Naive B cell (primary cell): ENCODE results near the gene ABLIM2. TPM values are rescaled to one million over a fixed set of nuclear protein-coding genes. Genes with fewer than 3 reads are reported as not detected.
A peak's percentile ranks its signal among the peaks of the same experiment; 100 is the strongest.

Experiments used
- ATAC-seq, 2 donors: fragments of 150-1000 bp; cut with Tn5 transposase; 2 replicates each; pipeline ENCODE4 v1.10.0; 2021; ENCODE audit warnings: low read depth in 2 of 2, mild to moderate bottlenecking in 2 of 2, moderate library complexity in 2 of 2
- DNase-seq: peaks from one replicate; pipeline ENCODE4 v3.0.0; 2022
- H3K27ac Mint-ChIP-seq, 6 donors: one replicate each; pipeline ENCODE4 v1.8.0; 2020 to 2022; ENCODE audit warnings: mild to moderate bottlenecking in 6 of 6, mixed read lengths in 6 of 6, moderate library complexity in 5 of 6, inconsistent platforms in 2 of 6
- H3K27me3 Mint-ChIP-seq, 3 donors: one replicate each; pipeline ENCODE4 v1.8.0; 2021 to 2022; ENCODE audit warnings: mixed read lengths in 3 of 3, mild to moderate bottlenecking in 1 of 3
- H3K36me3 Mint-ChIP-seq, 2 donors: one replicate each; pipeline ENCODE4 v1.8.0; 2020 to 2022; ENCODE audit warnings: mixed read lengths in 2 of 2, inconsistent platforms in 1 of 2, mild to moderate bottlenecking in 1 of 2
- H3K4me1 Mint-ChIP-seq, 3 donors: one replicate each; pipeline ENCODE4 v1.8.0; 2020 to 2022; ENCODE audit warnings: mixed read lengths in 3 of 3, inconsistent platforms in 1 of 3, mild to moderate bottlenecking in 1 of 3, moderate library complexity in 1 of 3
- H3K4me3 Mint-ChIP-seq, 8 donors: one replicate each; pipeline ENCODE4 v1.8.0; 2020 to 2022; ENCODE audit warnings: mild to moderate bottlenecking in 8 of 8, mixed read lengths in 8 of 8, moderate library complexity in 8 of 8, inconsistent platforms in 2 of 8
- H3K9me3 Mint-ChIP-seq, 7 donors: one replicate each; pipeline ENCODE4 v1.8.0; 2020 to 2022; ENCODE audit warnings: mixed read lengths in 7 of 7, mild to moderate bottlenecking in 5 of 7, inconsistent platforms in 2 of 7, moderate library complexity in 1 of 7
- polyA plus RNA-seq, 6 donors: library from polyadenylated mRNA; unstranded; fragments of 300-500 nt; fragmentation: Illumina TruSeq; gene quantifications; one replicate each; pipeline ENCODE4 v1.2.3, GENCODE V29; 2021; ENCODE audit warnings: low read depth in 6 of 6

The ABLIM2 gene
- polyA plus RNA-seq, 6 donors from 2014 or later: 0.52 to 3.4 (median 1.1) TPM

GRCh38 chr4:8028884-8029568 lies 129.6 kb downstream of the ABLIM2 start:
- peaks cover 0 to 2% (median 0%) of the 10 kb centered on the region in 3 donors for H3K4me1 Mint-ChIP-seq
- DNase-seq (no peak), ATAC-seq (no peak)
- no peak overlapping the region for H3K4me3 Mint-ChIP-seq
- H3K9me3 Mint-ChIP-seq: peaks cover 0 to 4% (median 0%) of the 10 kb centered on the region in 7 donors
- peaks cover 0 to 18% (median 4%) of the 10 kb centered on the region in 3 donors for H3K27me3 Mint-ChIP-seq
- H3K27ac Mint-ChIP-seq: no peak overlapping the region
- H3K36me3 Mint-ChIP-seq: no peaks in the 10 kb centered on the region

GRCh38 chr4:8028368-8028767 lies 130.2 kb downstream of the ABLIM2 start:
- H3K27me3 Mint-ChIP-seq: peaks cover 0 to 17% (median 5%) of the 10 kb centered on the region in 3 donors
- peaks cover 0 to 4% (median 0%) of the 10 kb centered on the region in 7 donors for H3K9me3 Mint-ChIP-seq
- no peak overlapping the region for H3K27ac Mint-ChIP-seq
- H3K4me1 Mint-ChIP-seq: no peaks in the 10 kb centered on the region
- no peak overlapping the region for H3K4me3 Mint-ChIP-seq
- no peak for DNase-seq
- no peak for ATAC-seq
- H3K36me3 Mint-ChIP-seq: no peaks in the 10 kb centered on the region

DNA sequence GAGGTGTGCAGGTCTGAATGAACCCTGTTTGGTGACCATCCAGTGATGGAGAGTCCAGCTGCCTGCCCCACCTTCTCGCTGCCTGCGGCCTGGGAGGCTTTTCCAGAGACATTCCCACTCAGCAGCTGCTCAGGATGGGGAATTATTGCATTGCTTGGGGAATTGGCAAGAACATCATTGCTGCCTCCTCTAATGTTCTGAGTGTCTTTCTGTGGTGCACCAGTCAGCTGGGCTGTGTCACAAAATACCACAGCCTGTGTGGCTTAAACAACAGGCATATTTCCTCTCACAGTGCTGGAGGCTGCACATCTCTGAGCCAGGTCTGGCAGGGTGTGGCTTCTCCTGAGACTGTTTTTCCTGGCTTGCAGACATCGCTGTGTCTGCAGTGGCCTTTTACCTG lies 132.2 kb downstream of the ABLIM2 start:
- H3K9me3 Mint-ChIP-seq: peaks cover 0 to 4% (median 0%) of the 10 kb centered on the region in 7 donors
- no peak overlapping the region for H3K4me3 Mint-ChIP-seq
- H3K4me1 Mint-ChIP-seq: no peaks in the 10 kb centered on the region
- H3K27me3 Mint-ChIP-seq: peaks cover 0 to 13% (median 5%) of the 10 kb centered on the region in 3 donors
- H3K36me3 Mint-ChIP-seq: no peaks in the 10 kb centered on the region
- no peak for DNase-seq
- ATAC-seq: no peak
- H3K27ac Mint-ChIP-seq: no peak overlapping the region

DNA sequence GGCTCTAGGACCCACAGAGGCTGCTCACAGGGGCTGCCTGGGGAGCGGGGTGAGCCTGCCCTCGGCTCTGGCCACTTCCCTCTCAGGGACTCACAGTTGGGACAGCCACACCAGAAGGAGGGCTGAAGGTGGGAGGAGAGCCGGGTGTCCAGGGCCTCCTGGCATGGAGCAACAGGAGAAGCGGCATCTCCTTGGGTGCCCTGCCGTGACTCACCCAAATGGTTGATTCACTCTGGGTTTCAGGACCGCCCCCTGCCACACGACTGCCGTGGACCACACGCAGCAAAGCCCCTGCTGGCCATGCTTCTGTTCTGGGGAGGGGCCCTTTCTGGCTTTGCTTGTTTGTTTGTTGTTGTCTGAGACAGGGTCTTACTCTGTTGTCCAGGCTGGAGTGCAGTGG lies 132.9 kb downstream of the ABLIM2 start:
- no peaks in the 10 kb centered on the region for H3K36me3 Mint-ChIP-seq
- no peak overlapping the region for H3K27ac Mint-ChIP-seq
- no peak overlapping the region for H3K4me3 Mint-ChIP-seq
- peaks cover 0 to 4% (median 0%) of the 10 kb centered on the region in 7 donors for H3K9me3 Mint-ChIP-seq
- ATAC-seq (no peak), DNase-seq (no peak)
- H3K27me3 Mint-ChIP-seq: peaks cover 0 to 9% (median 5%) of the 10 kb centered on the region in 3 donors
- H3K4me1 Mint-ChIP-seq: no peaks in the 10 kb centered on the region

- peaks cover 4 to 9% (median 8%) of the 10 kb centered on the region in 3 donors for H3K27me3 Mint-ChIP-seq
- H3K4me3 Mint-ChIP-seq: no peak overlapping the region
- DNase-seq: no peak
- no peaks in the 10 kb centered on the region for H3K36me3 Mint-ChIP-seq
- H3K27ac Mint-ChIP-seq: no peak overlapping the region
- ATAC-seq: no peak
- H3K4me1 Mint-ChIP-seq: no peaks in the 10 kb centered on the region
- peaks cover 0 to 4% (median 0%) of the 10 kb centered on the region in 7 donors for H3K9me3 Mint-ChIP-seq
These were observed 134.4 kb downstream of the ABLIM2 start for GRCh38 chr4:8024073-8024786.

- Mint-ChIP-seq H3K4me1 (no peaks in the 10 kb centered on the region), H3K27ac (no peak overlapping the region), H3K36me3 (no peaks in the 10 kb centered on the region), H3K27me3 (peaks cover 7 to 9% (median 8%) of the 10 kb centered on the region in 3 donors), H3K4me3 (no peak overlapping the region), H3K9me3 (peaks cover 0 to 4% (median 0%) of the 10 kb centered on the region in 7 donors)
- DNase-seq: no peak
- ATAC-seq: no peak
These were observed 134.9 kb downstream of the ABLIM2 start for GRCh38 chr4:8023696-8024033.

DNA sequence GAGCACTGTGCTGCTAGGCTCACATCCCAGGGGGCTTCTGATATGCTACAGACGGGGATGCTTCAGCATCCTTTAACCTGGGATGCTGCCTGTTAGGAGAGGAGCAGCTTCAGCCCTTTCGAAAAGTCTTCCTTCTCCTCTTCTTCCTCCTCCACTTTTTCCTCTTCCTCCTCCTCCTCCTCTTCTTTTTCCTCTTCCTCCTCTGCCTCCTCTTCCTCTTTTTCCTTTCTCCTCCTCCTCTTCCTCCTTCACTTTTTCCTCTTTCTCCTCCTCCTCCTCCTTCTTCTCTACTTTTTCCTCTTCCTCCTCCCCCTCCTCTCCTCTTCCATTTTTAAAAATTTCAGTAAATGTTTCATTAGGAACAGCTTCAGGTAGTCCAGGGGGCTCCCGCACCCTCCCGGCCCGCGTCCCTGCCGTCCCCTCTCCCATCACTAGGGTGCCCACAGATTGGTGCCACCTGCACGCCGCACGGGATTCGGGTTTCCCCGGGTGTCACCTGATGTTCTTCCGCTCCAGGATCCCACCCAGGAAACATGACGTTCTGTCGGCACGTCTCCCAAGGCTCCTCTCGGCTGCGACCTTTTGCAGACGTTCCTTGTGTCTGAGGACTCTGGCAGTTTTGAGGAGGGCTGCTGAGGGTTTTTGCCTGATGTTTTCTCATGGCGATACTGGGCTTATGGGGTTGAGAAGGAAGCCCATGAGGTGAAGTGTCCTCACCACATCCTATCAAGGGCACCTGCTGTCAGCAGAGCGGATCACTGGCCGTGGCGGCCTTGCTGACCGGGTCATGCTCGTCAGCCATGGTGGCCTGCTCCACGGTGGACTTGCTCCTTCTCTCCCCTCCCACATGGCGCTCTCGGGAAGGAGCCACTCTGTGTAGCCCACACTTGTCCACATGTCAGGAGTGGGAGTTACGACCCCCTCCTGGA lies 135.6 kb downstream of the ABLIM2 start:
- peak overlapping the region in 1 of 8 donors; percentile 9 for H3K4me3 Mint-ChIP-seq
- no peaks in the 10 kb centered on the region for H3K9me3 Mint-ChIP-seq
- no peaks in the 10 kb centered on the region for H3K4me1 Mint-ChIP-seq
- DNase-seq: no peak
- no peaks in the 10 kb centered on the region for H3K36me3 Mint-ChIP-seq
- ATAC-seq: no peak
- H3K27ac Mint-ChIP-seq: no peak overlapping the region
- H3K27me3 Mint-ChIP-seq: peaks cover 7 to 9% (median 8%) of the 10 kb centered on the region in 3 donors

DNA sequence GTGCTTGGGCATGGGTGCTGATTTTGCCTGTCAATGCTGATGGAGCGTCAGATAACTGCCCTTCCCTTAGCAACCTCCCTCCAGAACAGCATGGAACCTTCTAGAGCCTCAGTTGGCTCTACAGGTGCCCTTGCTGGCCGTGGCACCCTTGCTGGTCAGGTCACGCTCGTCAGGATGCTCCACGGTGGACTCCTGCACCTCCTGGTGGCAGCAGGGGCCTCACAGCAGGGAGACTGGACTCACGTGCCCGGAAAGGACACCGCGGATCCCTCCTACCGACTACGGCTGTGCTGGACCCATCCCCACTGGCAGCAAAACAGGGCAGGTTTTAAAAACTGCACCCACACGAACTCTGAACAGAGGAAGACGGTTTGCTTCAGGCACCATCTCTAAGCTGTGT lies 136.8 kb downstream of the ABLIM2 start:
- ATAC-seq: no peak
- Mint-ChIP-seq H3K4me1 (no peaks in the 10 kb centered on the region), H3K27me3 (peaks cover 7 to 9% (median 8%) of the 10 kb centered on the region in 3 donors)

DNA sequence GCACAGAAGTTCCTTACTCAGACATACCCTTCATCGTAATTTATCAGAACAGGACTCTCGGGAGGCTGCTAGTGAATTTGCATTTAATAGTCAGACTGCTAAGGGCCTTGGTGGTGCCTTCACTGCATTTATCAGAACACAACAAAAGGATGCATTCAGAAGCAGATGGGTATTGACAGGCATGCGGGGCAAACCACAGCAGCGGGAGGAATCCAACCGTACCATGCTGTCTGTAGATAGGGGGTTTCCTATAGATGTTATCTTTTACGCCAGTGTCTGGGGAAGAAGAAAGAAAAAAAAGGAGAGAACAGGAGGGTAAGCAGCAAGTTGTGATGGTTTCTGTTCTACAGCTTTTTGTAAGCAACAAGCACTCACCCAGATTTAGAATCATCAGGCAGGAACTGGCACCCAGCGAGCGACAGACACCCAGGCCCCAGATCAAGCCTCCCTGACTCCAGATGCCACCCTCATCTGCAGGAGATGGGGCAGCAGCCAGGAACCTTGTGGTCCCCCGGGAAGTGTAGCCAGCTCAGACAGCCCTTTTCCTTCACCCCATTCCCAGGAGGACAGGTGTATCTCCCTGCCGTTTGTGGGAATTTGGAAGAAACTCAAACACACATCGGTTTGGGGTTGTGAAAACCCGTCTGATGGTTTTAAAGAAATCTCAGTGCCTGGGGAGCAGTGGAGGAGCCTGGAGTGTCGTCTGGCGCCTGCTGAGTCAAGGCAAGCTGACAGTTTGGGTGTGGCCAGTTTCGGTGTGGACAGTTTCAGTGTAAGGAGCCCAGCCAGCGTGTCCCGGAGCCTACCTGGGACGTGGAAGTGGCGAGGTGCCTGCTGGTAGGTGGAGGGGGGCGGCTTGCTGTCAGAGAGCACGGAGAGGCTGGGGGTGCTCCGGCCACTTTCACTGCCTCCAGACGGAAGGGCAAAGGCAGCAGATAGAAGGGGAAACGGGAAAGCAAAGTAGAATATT lies 138.9 kb downstream of the ABLIM2 start:
- no peak for DNase-seq
- no peak overlapping the region for H3K4me3 Mint-ChIP-seq
- ATAC-seq: peak in 1 of 2 donors; percentile 32
- H3K27ac Mint-ChIP-seq: peak overlapping the region in 1 of 6 donors; percentile 38
- H3K27me3 Mint-ChIP-seq: peaks cover 7 to 9% (median 8%) of the 10 kb centered on the region in 3 donors
- no peaks in the 10 kb centered on the region for H3K9me3 Mint-ChIP-seq
- H3K36me3 Mint-ChIP-seq: no peaks in the 10 kb centered on the region
- H3K4me1 Mint-ChIP-seq: peaks cover 0 to 2% (median 0%) of the 10 kb centered on the region in 3 donors

More for the DNA sequence above, 136.8 kb downstream of the ABLIM2 start:
- no peak for DNase-seq
- Mint-ChIP-seq H3K4me3 (no peak overlapping the region), H3K36me3 (no peaks in the 10 kb centered on the region), H3K9me3 (no peaks in the 10 kb centered on the region), H3K27ac (no peak overlapping the region)

DNA sequence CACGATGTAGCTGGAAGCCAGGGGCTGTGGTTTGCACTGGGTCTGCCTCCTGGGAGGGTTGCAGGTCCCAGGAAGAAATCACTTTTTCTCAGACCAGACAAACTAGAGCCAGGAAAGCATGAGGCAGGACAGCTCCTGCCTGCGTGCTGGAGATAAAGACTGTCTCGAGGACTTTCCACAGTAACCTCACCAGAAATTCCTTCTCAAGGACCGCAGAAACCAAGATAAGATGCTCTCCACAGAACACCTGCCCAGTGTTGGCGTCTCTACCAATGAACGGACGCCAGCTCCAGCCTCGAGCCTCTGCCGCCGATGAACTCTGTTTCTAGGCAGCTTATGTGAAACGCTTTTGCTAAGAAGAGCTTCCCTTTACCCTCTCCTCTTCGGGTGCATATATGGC lies 142.1 kb downstream of the ABLIM2 start:
- H3K27me3 Mint-ChIP-seq: peaks cover 0 to 7% (median 4%) of the 10 kb centered on the region in 3 donors
- ATAC-seq (no peak), DNase-seq (no peak)
- peaks cover 0 to 5% (median 0%) of the 10 kb centered on the region in 7 donors for H3K9me3 Mint-ChIP-seq
- H3K4me3 Mint-ChIP-seq: no peak overlapping the region
- H3K36me3 Mint-ChIP-seq: no peaks in the 10 kb centered on the region
- H3K27ac Mint-ChIP-seq: no peak overlapping the region
- peaks cover 0 to 2% (median 0%) of the 10 kb centered on the region in 3 donors for H3K4me1 Mint-ChIP-seq

DNA sequence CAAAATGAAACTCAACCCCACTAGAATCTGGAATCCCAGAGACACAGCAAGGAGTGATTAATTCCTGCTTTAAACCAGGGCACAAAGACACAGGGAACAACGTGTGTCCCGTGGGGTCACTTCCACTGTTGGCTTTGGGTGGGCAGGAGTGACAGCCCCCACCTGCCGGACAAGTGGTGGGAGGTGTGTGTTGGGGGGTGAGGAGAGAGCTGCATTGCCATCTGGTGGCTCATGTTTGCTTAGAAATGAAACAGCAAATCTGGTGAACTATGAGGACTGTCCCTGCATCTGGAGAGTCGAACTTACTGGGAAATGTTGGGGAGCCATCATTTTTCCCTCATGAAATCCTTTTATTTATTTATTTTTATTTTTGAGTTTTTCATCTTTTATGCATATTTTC lies 143.1 kb downstream of the ABLIM2 start:
- H3K36me3 Mint-ChIP-seq: no peaks in the 10 kb centered on the region
- H3K4me3 Mint-ChIP-seq: no peak overlapping the region
- ATAC-seq: no peak
- peaks cover 0 to 5% (median 0%) of the 10 kb centered on the region in 7 donors for H3K9me3 Mint-ChIP-seq
- DNase-seq: no peak
- peak overlapping the region in 1 of 6 donors; percentile 40 for H3K27ac Mint-ChIP-seq
- H3K4me1 Mint-ChIP-seq: peaks cover 0 to 2% (median 0%) of the 10 kb centered on the region in 3 donors
- peaks cover 0 to 7% (median 4%) of the 10 kb centered on the region in 3 donors for H3K27me3 Mint-ChIP-seq

- Mint-ChIP-seq H3K27ac (no peak overlapping the region), H3K4me1 (peaks cover 0 to 2% (median 0%) of the 10 kb centered on the region in 3 donors), H3K36me3 (no peaks in the 10 kb centered on the region), H3K27me3 (peaks cover 0 to 3% (median 0%) of the 10 kb centered on the region in 3 donors), H3K4me3 (no peak overlapping the region), H3K9me3 (peaks cover 0 to 5% (median 0%) of the 10 kb centered on the region in 7 donors)
- no peak for DNase-seq
- no peak for ATAC-seq
These were observed 144.5 kb downstream of the ABLIM2 start for GRCh38 chr4:8013976-8014726.
